HepG2 (cell line): Measurements from ENCODE around the gene C1QTNF5. TPM values are rescaled to one million over a fixed set of nuclear protein-coding genes. Genes with fewer than 3 reads are reported as not detected.

ENCODE experiments used
- ASH2L ChIP-seq: fragments of 300-600, 200-600 bp; sonication (generic); IDR thresholded peaks from 2 replicates; pipeline ENCODE4 v1.7.0; 2017; ENCODE audit warnings: low read depth, mild to moderate bottlenecking, moderate library complexity, mixed read lengths, low read length; ENCODE audit not compliant: insufficient read length
- CTCF ChIP-seq: sonication (generic); formaldehyde crosslinking; IDR thresholded peaks from 2 replicates; pipeline ENCODE4 v1.5.0; 2020; ENCODE audit warnings: mild to moderate bottlenecking, missing genetic modification reagents, moderate library complexity
- FOXO4 ChIP-seq: sonication (generic); formaldehyde crosslinking; conservative IDR thresholded peaks from 2 replicates; pipeline ENCODE4 v1.8.1; 2023; ENCODE audit warnings: missing genetic modification reagents
- HMGXB4 ChIP-seq, 2 experiments: sonication (generic) in 1 of 2; formaldehyde crosslinking in 1 of 2; IDR thresholded peaks; 2 replicates each; pipeline versions ENCODE4 v1.4.0 to v1.6.1; 2018 to 2020; ENCODE audit warnings: missing genetic modification reagents in 2 of 2, borderline replicate concordance in 1 of 2, low read depth in 1 of 2, mild to moderate bottlenecking in 1 of 2, missing biosample characterization in 1 of 2
- HNF1A ChIP-seq, 2 experiments: sonication (generic) in 1 of 2; formaldehyde crosslinking in 1 of 2; IDR thresholded peaks; 2 replicates each; pipeline versions ENCODE4 v1.4.0 to v1.6.1; 2016 to 2020; ENCODE audit warnings: borderline replicate concordance in 1 of 2, low read depth in 1 of 2, mild to moderate bottlenecking in 1 of 2, missing genetic modification reagents in 1 of 2
- PATZ1 ChIP-seq: sonication (generic); formaldehyde crosslinking; IDR thresholded peaks from 2 replicates; pipeline ENCODE4 v1.4.0; 2020; ENCODE audit warnings: missing genetic modification reagents
- SP4 ChIP-seq: sonication (generic); formaldehyde crosslinking; IDR thresholded peaks from 2 replicates; pipeline ENCODE4 v1.8.1; 2023; ENCODE audit warnings: mild to moderate bottlenecking, missing genetic modification reagents
- XRCC5 ChIP-seq: fragments of 200-400 bp; formaldehyde crosslinking; optimal IDR thresholded peaks from 2 replicates; pipeline ENCODE3; 2017; ENCODE audit warnings: mild to moderate bottlenecking, low read length
- ZNF687 ChIP-seq: sonication (generic); formaldehyde crosslinking; IDR thresholded peaks from 2 replicates; pipeline ENCODE4 v1.5.1; 2020; ENCODE audit warnings: mild to moderate bottlenecking, missing genetic modification reagents, moderate library complexity
- ZNF740 ChIP-seq: sonication (generic); formaldehyde crosslinking; IDR thresholded peaks from 2 replicates; pipeline ENCODE4 v1.4.0; 2020; ENCODE audit warnings: missing genetic modification reagents
- polyA plus RNA-seq, 8 experiments: library from polyadenylated mRNA; depleted of rRNA in 3 of 8; stranded (reverse) in 7 of 8; unstranded in 1 of 8; fragments of >200 nt; fragmentation: Illumina TruSeq in 4 of 8; extraction: Trizol in 4 of 8; gene quantifications; 2 replicates each; pipeline versions ENCODE4 v1.2.1 to v1.2.3, GENCODE V29; 2011 to 2016; ENCODE audit warnings: low read depth in 4 of 8, missing spikeins in 1 of 8, mixed read lengths in 1 of 8; ENCODE audit not compliant: insufficient read depth in 1 of 8
- total RNA-seq, 5 experiments: library from RNA; depleted of rRNA; stranded (reverse); fragments of >200 nt; fragmentation: Illumina TruSeq; extraction: Trizol; gene quantifications; 2 replicates each; pipeline ENCODE4 v1.2.3, GENCODE V29; 2016; ENCODE audit warnings: low read depth in 1 of 5

Gene C1QTNF5
- total and polyA plus RNA-seq, 2 of the 13 experiments (the other 11 are each of a cell fraction or from before 2014, with no cell fraction given), result 0.86 to 1.2 TPM

- TF ChIP-seq HNF1A (IDR thresholded peaks at IDR 0.05; ENCODE audit: low read depth) (no peak), HNF1A (CRISPR knock-in tag; IDR thresholded peaks at IDR 0.05; ENCODE audit: borderline replicate concordance) (no peak), XRCC5 (peak; percentile 85), PATZ1 (CRISPR knock-in tag) (peak; percentile 37; the same call in 1 of the 2 replicates), SP4 (CRISPR knock-in tag) (no peak), FOXO4 (CRISPR knock-in tag) (no peak), HMGXB4 (CRISPR knock-in tag; IDR thresholded peaks at IDR 0.05; ENCODE audit: borderline replicate concordance in 1 of 2, low read depth in 1 of 2) (peak; percentile 52 to 53; a peak in 2 of 4 replicates), ASH2L (peak; percentile 30), CTCF (CRISPR knock-in tag) (peak; percentile 83), ZNF740 (CRISPR knock-in tag) (peak; percentile 78), ZNF687 (0 out of 2 replicates have a peak, but pooled peaks have one; percentile 9)
Measured at GRCh38 chr11:119338318-119338890, 2.3 kb downstream of the C1QTNF5 start (continued).
